Measurements from ENCODE around the gene MED6. TPM values are rescaled to one million over a fixed set of nuclear protein-coding genes. Genes with fewer than 3 reads are reported as not detected.

Gene MED6
- 10 to 100 TPM; 24.3 to 40.7 (median 30.1) TPM for total RNA-seq
- polyA plus RNA-seq = 10 to 100 TPM; 15.0 to 26.1 (median 20.6) TPM

- TF ChIP-seq EP300 (IDR thresholded peaks at IDR 0.05) (no peak), CTCF (IDR thresholded peaks at IDR 0.05) (no peak), POLR2AphosphoS5 (IDR thresholded peaks at IDR 0.05) (peak; percentile 66 to 79 (median 67)), POLR2A (IDR thresholded peaks at IDR 0.05) (no peak)
- Histone ChIP-seq H3K9me3 (no peaks in the 10 kb centered on the region), H3K27ac (peak within 1 kb of the TSS; percentile 70 to 79 (median 78)), H3K4me1 (peaks cover 0 to 18% (median 13%) of the 10 kb centered on the region in 4 donors), H3K27me3 (no peaks in the 10 kb centered on the region), H3K36me3 (peaks cover 0 to 12% (median 9%) of the 10 kb centered on the region in 4 donors), H3K4me3 (peak within 1 kb of the TSS; percentile 63 to 88 (median 83))
- 1 to 2% methylated on average over 43 of the region's 43 CpGs for WGBS, 2 donors
- intact Hi-C loops (cut with DNase I) = loop anchor here (2.0 kb wide), 1 partner anchor 216 kb away; no protein-coding TSS in a partner anchor
- DNase-seq = peak; percentile 97
Measured at GRCh38 chr14:70600382-70601157, at the start of gene MED6. MED6 (minus strand) TSS chr14:70600655; CDS start chr14:70600637, 18 bp downstream.

GRCh38 chr14:70649803-70650202 is 49.3 kb upstream of the MED6 start:
- intact Hi-C loops (cut with DNase I) = no loop called here
- TF ChIP-seq CTCF (IDR thresholded peaks at IDR 0.05) = no peak
- no peak for TF ChIP-seq POLR2A (IDR thresholded peaks at IDR 0.05)
- TF ChIP-seq EP300 (IDR thresholded peaks at IDR 0.05) = no peak
- TF ChIP-seq POLR2AphosphoS5 (IDR thresholded peaks at IDR 0.05) = no peak
- DNase-seq = no peak
- Histone ChIP-seq H3K4me1 (no peaks in the 10 kb centered on the region), H3K27me3 (no peaks in the 10 kb centered on the region), H3K27ac (no peak overlapping the region), H3K36me3 (no peaks in the 10 kb centered on the region), H3K9me3 (no peaks in the 10 kb centered on the region), H3K4me3 (no peak overlapping the region)
- WGBS, 2 donors = 93 to 95% methylated on average over 4 of the region's 4 CpGs

GRCh38 chr14:70648346-70648745 is 47.9 kb upstream of the MED6 start:
- Histone ChIP-seq H3K4me3 (no peak overlapping the region), H3K4me1 (no peaks in the 10 kb centered on the region), H3K27ac (no peak overlapping the region), H3K36me3 (no peaks in the 10 kb centered on the region), H3K27me3 (peaks cover 0 to 4% (median 0%) of the 10 kb centered on the region in 3 donors), H3K9me3 (no peaks in the 10 kb centered on the region)
- DNase-seq = no peak
- no peak for TF ChIP-seq POLR2A (IDR thresholded peaks at IDR 0.05)
- TF ChIP-seq POLR2AphosphoS5 (IDR thresholded peaks at IDR 0.05) = no peak
- TF ChIP-seq EP300 (IDR thresholded peaks at IDR 0.05) = no peak
- TF ChIP-seq CTCF (IDR thresholded peaks at IDR 0.05) = no peak
- intact Hi-C loops (cut with DNase I) = no loop called here

GRCh38 chr14:70646705-70647104 is 46.2 kb upstream of the MED6 start:
- intact Hi-C loops (cut with DNase I) = no loop called here
- Histone ChIP-seq H3K4me1 (peaks cover 0 to 9% (median 8%) of the 10 kb centered on the region in 4 donors), H3K36me3 (no peaks in the 10 kb centered on the region), H3K4me3 (no peak overlapping the region), H3K27ac (no peak overlapping the region), H3K27me3 (peaks cover 0 to 17% (median 10%) of the 10 kb centered on the region in 3 donors), H3K9me3 (no peaks in the 10 kb centered on the region)
- TF ChIP-seq CTCF (IDR thresholded peaks at IDR 0.05) (no peak), POLR2AphosphoS5 (IDR thresholded peaks at IDR 0.05) (no peak), POLR2A (IDR thresholded peaks at IDR 0.05) (no peak), EP300 (IDR thresholded peaks at IDR 0.05) (no peak)
- 64 to 81% methylated on average over 2 of the region's 2 CpGs for WGBS, 2 donors
- no peak for DNase-seq

All from sigmoid colon (tissue), 7 donors.